SKM-1 (cell line): Measurements from ENCODE around the gene NME2.

Experiments
- DNase-seq: peaks from one replicate; lab custom pipeline; 2025; ENCODE audit not compliant: unreplicated experiment; lab: John Stamatoyannopoulos, UW

Gene NME2

DNA sequence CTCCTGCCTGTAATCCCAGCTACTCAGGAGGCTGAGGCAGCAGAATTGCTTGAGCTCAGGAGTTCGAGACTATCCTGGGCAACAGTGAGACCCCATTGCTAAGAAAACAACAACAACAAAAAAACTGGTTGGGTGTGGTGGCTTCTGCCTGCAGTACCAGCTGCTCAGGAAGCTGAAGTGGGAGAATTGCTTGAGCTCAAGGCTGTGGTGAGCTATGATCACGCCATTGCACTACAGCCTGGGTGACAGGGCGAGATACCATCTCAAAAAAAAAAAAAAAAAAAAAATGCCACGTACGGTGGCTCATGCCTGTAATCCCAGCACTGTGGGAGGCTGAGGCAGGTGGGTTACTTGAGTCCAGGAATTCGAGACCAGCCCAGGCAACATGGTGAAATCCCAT, 34.1 kb downstream of the NME2 start:
- no peak for DNase-seq

DNA sequence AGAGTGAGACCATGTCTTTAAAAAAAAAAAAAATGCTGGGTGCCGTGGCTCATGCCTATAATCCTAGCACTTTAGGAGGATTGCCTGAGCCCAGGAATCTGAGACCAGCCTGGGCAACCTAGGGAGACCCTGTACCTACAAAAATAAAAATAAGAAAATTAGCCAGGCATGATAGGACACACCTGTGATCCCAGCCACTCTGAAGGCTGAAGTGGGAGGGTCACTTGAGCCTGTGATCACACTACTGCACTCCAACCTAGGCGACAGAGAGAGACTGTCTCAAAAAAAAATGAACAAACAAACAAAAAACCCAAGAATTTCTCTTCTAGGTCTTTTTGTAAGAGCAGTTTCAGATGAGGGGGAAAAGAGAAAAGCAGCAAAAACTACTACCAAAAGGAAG, 34.6 kb downstream of the NME2 start:
- DNase-seq = no peak

GRCh38 chr17:51203838-51204237, 37.6 kb downstream of the NME2 start:
- no peak for DNase-seq

DNA sequence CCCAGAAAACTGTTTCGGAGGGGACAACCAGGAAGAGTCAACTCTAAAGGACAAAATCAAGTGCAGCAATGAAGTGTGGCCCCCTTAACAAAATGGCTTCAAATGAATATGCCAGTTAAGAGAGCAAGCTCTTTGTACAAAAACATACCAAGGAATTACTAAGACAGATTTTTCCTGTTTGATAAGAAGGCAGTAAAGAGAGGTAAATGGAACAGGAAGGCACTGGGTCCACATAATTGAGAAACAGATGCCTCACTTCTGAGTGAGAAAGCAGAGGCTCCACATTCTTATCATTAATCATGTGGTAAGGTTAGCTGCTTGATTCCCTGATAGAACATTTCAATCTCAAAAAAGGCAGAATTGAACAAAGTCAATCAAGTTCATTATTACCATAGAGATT, 48.7 kb downstream of the NME2 start:
- no peak for DNase-seq

DNA sequence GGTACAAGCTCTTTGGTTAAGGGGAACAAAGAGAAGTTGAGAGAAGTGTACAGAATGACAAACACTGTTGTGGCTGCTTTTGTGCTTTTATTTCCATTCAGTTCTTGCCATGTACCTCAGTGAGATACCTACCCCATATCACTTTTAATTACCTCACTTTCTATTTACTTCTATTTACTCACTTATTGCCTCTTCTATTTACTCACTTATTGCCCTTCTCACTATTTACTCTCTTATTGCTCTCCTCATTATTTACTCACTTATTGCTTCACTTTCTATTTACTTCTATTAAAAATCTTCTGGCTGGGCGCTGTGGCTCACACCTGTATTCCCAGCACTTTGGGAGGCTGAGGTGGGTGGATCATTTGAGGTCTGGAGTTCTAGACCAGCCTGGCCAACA, 51.7 kb downstream of the NME2 start:
- DNase-seq = no peak

- no peak for DNase-seq
Measured at GRCh38 chr17:51221322-51221721, 55.1 kb downstream of the NME2 start.
